Activated B cell treated with CpG ODN at 0.5 μM for 24 hours (primary cell): Measurements from ENCODE around the gene GSTM4. TPM values are rescaled to one million over a fixed set of nuclear protein-coding genes. Genes with fewer than 3 reads are reported as not detected.
A peak's percentile ranks its signal among the peaks of the same experiment; 100 is the strongest.
"Not testable (repeated sequence)": the region's sequence is repeated elsewhere in the genome, so short reads cannot be mapped to it uniquely, and the experiment has no call there.

Experiments used
- ATAC-seq: fragments of 200-7000 bp; cut with Tn5 transposase; one replicate; pipeline ENCODE4 v1.10.0; 2021; ENCODE audit warnings: low read depth, mild to moderate bottlenecking, moderate library complexity
- CTCF ChIA-PET: fragments of 350-600 bp; sonication (Branson Sonifier 250); formaldehyde crosslinking; loops from one replicate; lab custom pipeline; 2021; ENCODE audit warnings: antibody characterized with exemption; lab: Charles Lee
- POLR2A ChIA-PET: fragments of 350-600 bp; sonication (Branson Sonifier 250); formaldehyde crosslinking; loops from one replicate; lab custom pipeline; 2021; ENCODE audit warnings: antibody characterized with exemption; lab: Charles Lee
- DNase-seq: peaks from one replicate; pipeline ENCODE4 v3.0.0; 2022
- H3K27ac Mint-ChIP-seq: one replicate; pipeline ENCODE4 v1.8.0; 2020; ENCODE audit warnings: mixed read lengths
- H3K27me3 Mint-ChIP-seq: one replicate; pipeline ENCODE4 v1.8.0; 2021; ENCODE audit warnings: mixed read lengths
- H3K36me3 Mint-ChIP-seq: one replicate; pipeline ENCODE4 v1.8.0; 2021; ENCODE audit warnings: low read depth, mixed read lengths
- H3K4me1 Mint-ChIP-seq: one replicate; pipeline ENCODE4 v1.8.0; 2021; ENCODE audit warnings: mixed read lengths
- H3K4me3 Mint-ChIP-seq: one replicate; pipeline ENCODE4 v1.8.0; 2020; ENCODE audit warnings: mild to moderate bottlenecking, mixed read lengths
- H3K9me3 Mint-ChIP-seq: one replicate; pipeline ENCODE4 v1.8.0; 2020; ENCODE audit warnings: mixed read lengths
- intact Hi-C: fragments of 100-400 bp; cut with micrococcal nuclease; formaldehyde crosslinking; loops from one replicate; pipeline ENCODE4 v1.15.1; 2024
- total RNA-seq: library from RNA; stranded (reverse); gene quantifications from 2 replicates; pipeline ENCODE4 v1.2.3, GENCODE V29; 2022
- TF ChIP-seq, protein P1 (sequence below): fragments of 200-600 bp; IDR thresholded peaks from one replicate; pipeline ENCODE4 v1.8.0; 2022; ENCODE audit warnings: antibody characterized with exemption, mild to moderate bottlenecking

The GSTM4 gene
- total RNA-seq, 1 donor from 2014 or later, result 13.1 TPM

DNA sequence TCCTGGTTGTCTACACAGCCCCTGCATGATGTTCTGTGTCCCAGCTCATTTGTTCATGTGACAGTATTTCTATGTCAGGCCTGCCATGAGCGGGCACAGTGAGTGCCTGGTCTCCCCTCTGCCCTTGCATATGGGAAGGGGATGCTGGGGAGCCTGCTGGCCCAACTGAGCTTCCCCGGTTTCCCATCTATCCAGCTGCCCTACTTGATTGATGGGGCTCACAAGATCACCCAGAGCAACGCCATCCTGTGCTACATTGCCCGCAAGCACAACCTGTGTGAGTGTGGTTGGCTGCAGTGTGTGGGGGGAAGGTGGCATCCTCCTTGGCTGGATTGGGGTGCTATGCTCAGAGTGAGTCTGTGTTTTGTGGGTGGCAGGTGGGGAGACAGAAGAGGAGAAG lies 1.5 kb downstream of the GSTM4 start:
- ChIA-PET POLR2A (interaction anchor here (2.9 kb wide), 1 partner anchor 31 kb away, joined by 12 read pairs; the partner anchor contains the start of gene GSTM1), CTCF (interaction anchor here (1.2 to 3.2 kb wide), 2 partner anchors 17 to 18 kb away, joined by 5 to 21 read pairs; no protein-coding TSS in a partner anchor)
- ATAC-seq (no peak), DNase-seq (no peak)
- H3K27ac Mint-ChIP-seq, result no peak overlapping the region
- TF ChIP-seq, protein P1, sequence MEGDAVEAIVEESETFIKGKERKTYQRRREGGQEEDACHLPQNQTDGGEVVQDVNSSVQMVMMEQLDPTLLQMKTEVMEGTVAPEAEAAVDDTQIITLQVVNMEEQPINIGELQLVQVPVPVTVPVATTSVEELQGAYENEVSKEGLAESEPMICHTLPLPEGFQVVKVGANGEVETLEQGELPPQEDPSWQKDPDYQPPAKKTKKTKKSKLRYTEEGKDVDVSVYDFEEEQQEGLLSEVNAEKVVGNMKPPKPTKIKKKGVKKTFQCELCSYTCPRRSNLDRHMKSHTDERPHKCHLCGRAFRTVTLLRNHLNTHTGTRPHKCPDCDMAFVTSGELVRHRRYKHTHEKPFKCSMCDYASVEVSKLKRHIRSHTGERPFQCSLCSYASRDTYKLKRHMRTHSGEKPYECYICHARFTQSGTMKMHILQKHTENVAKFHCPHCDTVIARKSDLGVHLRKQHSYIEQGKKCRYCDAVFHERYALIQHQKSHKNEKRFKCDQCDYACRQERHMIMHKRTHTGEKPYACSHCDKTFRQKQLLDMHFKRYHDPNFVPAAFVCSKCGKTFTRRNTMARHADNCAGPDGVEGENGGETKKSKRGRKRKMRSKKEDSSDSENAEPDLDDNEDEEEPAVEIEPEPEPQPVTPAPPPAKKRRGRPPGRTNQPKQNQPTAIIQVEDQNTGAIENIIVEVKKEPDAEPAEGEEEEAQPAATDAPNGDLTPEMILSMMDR, result no peak
- peaks cover 3% of the 10 kb centered on the region for H3K27me3 Mint-ChIP-seq
- H3K4me3 Mint-ChIP-seq, result peak overlapping the region; percentile 11
- intact Hi-C loops, result loop anchor here (2.0 to 5.0 kb wide), 4 partner anchors 37 to 165 kb away; partner anchors contain the start of genes CYB561D1 and GSTM3
- H3K4me1 Mint-ChIP-seq, result peaks cover 24% of the 10 kb centered on the region
- H3K36me3 Mint-ChIP-seq, result peaks cover 21% of the 10 kb centered on the region
- no peaks in the 10 kb centered on the region for H3K9me3 Mint-ChIP-seq

- POLR2A ChIA-PET, result no interaction called here
- CTCF ChIA-PET, result interaction anchor here (1.2 kb wide), 1 partner anchor 18 kb away, joined by 5 read pairs; no protein-coding TSS in a partner anchor
- H3K27ac Mint-ChIP-seq, result no peak overlapping the region
These were observed 2.1 kb downstream of the GSTM4 start for GRCh38 chr1:109657970-109658369.

DNA sequence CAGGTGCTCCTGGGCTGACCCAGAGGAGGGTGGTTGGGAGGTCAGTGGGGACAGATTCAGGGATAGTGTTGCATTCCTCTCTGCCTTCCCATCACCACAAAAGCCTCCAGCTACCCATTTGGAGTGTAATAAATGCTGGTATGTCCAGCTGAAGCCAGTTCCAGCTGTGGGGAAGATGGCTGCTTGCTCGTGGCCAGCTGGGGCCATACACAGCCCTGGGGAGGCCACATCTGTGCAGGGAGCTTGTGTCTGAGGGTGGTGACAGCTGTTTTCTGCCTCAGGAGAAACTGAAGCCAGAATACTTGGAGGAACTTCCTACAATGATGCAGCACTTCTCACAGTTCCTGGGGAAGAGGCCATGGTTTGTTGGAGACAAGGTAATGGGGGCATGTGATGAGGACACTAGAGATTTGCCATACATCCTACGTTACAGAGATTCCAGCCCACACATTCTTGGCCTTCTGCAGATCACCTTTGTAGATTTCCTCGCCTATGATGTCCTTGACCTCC lies 2.7 kb downstream of the GSTM4 start:
- intact Hi-C loops, result loop anchor here (5.0 kb wide), 3 partner anchors 84 to 166 kb away; partner anchors contain the start of genes CYB561D1 and GSTM3

More at GRCh38 chr1:109657970-109658369, 2.1 kb downstream of the GSTM4 start:
- TF ChIP-seq, protein P1, result no peak
- DNase-seq (no peak), ATAC-seq (no peak)
- H3K9me3 Mint-ChIP-seq, result no peaks in the 10 kb centered on the region
- H3K36me3 Mint-ChIP-seq, result peaks cover 21% of the 10 kb centered on the region
- H3K4me3 Mint-ChIP-seq, result no peak overlapping the region
- intact Hi-C loops, result loop anchor here (2.0 to 5.0 kb wide), 4 partner anchors 37 to 166 kb away; partner anchors contain the start of genes CYB561D1 and GSTM3
- peaks cover 24% of the 10 kb centered on the region for H3K4me1 Mint-ChIP-seq
- no peaks in the 10 kb centered on the region for H3K27me3 Mint-ChIP-seq

DNA sequence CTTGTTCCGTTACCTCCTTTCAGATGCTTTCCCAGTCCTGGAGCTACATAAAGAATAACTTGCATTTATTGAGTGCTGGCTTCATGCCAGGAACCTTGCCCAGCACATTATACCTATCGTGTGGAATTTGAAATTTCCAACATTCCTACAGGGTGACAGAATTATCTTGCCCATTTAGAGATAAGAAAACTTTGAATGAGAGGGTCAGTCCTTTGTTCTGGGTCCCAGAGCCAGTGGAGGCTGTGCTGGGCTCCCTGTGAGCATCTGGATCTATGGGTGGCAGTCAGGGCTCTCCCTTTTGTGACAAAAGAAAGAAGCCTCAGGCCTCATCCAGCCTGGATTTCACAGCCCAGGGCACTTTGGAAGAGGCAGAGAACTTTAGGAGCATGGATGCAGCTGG lies 3.2 kb downstream of the GSTM4 start:
- TF ChIP-seq, protein P1, result no peak
- intact Hi-C loops, result loop anchor here (5.0 kb wide), 3 partner anchors 83 to 167 kb away; partner anchors contain the start of genes CYB561D1 and GSTM3
- ChIA-PET POLR2A (no interaction called here), CTCF (no interaction called here)
- H3K36me3 Mint-ChIP-seq, result peaks cover 21% of the 10 kb centered on the region
- ATAC-seq, result no peak
- DNase-seq, result no peak
- H3K4me3 Mint-ChIP-seq, result no peak overlapping the region
- no peaks in the 10 kb centered on the region for H3K9me3 Mint-ChIP-seq
- no peak overlapping the region for H3K27ac Mint-ChIP-seq
- no peaks in the 10 kb centered on the region for H3K27me3 Mint-ChIP-seq
- H3K4me1 Mint-ChIP-seq, result peaks cover 24% of the 10 kb centered on the region

More for the DNA sequence above, 2.7 kb downstream of the GSTM4 start:
- no peaks in the 10 kb centered on the region for H3K27me3 Mint-ChIP-seq
- TF ChIP-seq, protein P1, result no peak
- H3K36me3 Mint-ChIP-seq, result peaks cover 21% of the 10 kb centered on the region
- CTCF ChIA-PET, result interaction anchor here (1.2 kb wide), 1 partner anchor 18 kb away, joined by 5 read pairs; no protein-coding TSS in a partner anchor
- H3K4me3 Mint-ChIP-seq, result no peak overlapping the region
- no peaks in the 10 kb centered on the region for H3K9me3 Mint-ChIP-seq
- peaks cover 24% of the 10 kb centered on the region for H3K4me1 Mint-ChIP-seq
- ATAC-seq (no peak), DNase-seq (no peak)
- POLR2A ChIA-PET, result no interaction called here
- no peak overlapping the region for H3K27ac Mint-ChIP-seq

DNA sequence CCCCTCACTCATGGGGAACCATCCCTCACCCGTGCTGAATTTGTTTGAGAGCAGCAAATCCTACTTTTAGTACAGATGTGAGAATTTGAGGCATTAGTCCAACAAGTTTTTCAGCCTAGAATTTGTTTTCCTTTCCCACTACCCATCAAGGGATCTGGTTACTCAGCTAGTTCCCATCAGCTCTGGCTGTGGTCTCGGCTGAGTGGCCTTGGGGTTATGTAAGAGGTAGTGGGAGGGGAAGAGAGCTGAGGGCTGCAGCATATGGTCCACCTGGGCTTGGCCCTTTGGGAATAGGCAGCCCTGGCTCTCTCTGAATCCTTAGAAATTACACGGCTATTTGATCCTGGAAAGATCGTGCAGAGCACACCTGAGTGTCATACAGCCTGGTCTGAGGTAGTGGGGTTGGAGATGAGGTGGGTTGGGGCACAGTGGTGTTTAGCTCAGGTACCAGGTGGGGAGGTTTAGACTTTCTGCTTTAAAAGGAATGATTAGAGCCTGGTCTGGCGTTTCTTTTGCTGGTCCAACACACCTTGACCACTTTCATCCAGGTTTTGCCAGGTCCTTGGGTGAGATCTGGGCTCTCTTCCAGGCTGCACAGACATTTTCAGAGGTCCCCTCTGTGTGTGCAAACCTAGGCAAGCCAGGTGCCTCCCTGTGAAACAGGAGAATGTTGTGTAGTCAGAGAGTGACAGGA lies 4.2 kb downstream of the GSTM4 start:
- H3K27me3 Mint-ChIP-seq, result no peaks in the 10 kb centered on the region
- H3K4me1 Mint-ChIP-seq, result peaks cover 20% of the 10 kb centered on the region
- ChIA-PET CTCF (interaction anchor here (0.6 kb wide), 1 partner anchor 372 kb away, joined by 5 read pairs; no protein-coding TSS in a partner anchor), POLR2A (no interaction called here)
- DNase-seq (no peak), ATAC-seq (no peak)
- H3K9me3 Mint-ChIP-seq, result no peaks in the 10 kb centered on the region
- H3K36me3 Mint-ChIP-seq, result peaks cover 21% of the 10 kb centered on the region
- TF ChIP-seq, protein P1, result no peak
- no peak overlapping the region for H3K4me3 Mint-ChIP-seq
- intact Hi-C loops, result loop anchor here (5.0 kb wide), 3 partner anchors 82 to 168 kb away; partner anchors contain the start of genes CYB561D1 and GSTM3
- no peak overlapping the region for H3K27ac Mint-ChIP-seq

DNA sequence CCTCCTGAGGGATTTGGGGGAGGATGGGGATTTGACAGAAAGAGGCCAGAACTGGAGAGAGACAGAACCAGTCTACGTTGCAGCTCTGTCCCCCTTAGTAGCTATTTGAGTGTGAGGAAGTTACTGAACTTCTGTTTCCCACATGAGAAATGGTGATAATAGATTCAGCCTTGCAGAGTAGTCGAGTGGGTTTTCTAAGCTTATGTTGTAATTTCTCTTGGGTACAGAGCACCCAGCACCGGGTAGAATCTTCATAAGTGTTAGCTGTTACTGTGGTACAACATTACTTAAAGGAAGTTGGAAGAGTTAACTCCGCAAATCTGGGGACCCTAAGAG lies 4.8 kb downstream of the GSTM4 start:
- H3K27ac Mint-ChIP-seq, POLR2A ChIA-PET, H3K4me3 Mint-ChIP-seq, intact Hi-C loops, H3K27me3 Mint-ChIP-seq, DNase-seq, H3K9me3 Mint-ChIP-seq, ATAC-seq: not testable (repeated sequence)
- peaks cover 15% of the 10 kb centered on the region for H3K4me1 Mint-ChIP-seq
- CTCF ChIA-PET, result interaction anchor here (0.6 kb wide), 1 partner anchor 371 kb away, joined by 5 read pairs; no protein-coding TSS in a partner anchor
- peaks cover 20% of the 10 kb centered on the region for H3K36me3 Mint-ChIP-seq
